NT2/D1 (cell line): ENCODE measurements around the gene CACNA1E.

Source experiments
- SUZ12 ChIP-seq: IDR thresholded peaks from 2 replicates; pipeline ENCODE4 v1.6.1; 2011; ENCODE audit not compliant: insufficient read length, insufficient read depth; ENCODE audit errors: extremely low read depth
- YY1 ChIP-seq: IDR thresholded peaks from 2 replicates; pipeline ENCODE4 v1.6.1; 2011; ENCODE audit not compliant: insufficient read length, insufficient read depth
- ZNF274 ChIP-seq: IDR thresholded peaks from 2 replicates; pipeline ENCODE4 v1.6.1; 2011; ENCODE audit warnings: mild to moderate bottlenecking, low read depth, low read length

DNA sequence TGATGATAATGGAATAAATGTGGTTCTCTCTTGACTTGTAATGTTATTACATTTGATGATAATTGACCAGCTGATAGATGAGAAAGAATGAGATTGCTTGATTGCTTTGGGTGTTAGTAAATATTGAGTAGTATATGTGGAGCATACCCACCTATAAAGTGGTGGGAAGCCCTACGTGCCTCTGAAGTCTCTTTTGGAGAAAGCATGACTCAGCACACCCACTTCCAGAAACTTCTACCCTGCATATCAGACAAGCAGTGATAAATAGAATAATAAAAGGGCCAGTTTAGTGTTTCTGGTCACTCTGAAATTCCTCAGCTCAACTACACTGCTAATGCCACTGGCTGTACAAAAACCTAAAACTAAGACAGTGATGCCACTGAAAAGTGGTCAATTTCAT lies 289.4 kb downstream of the CACNA1E start:
- TF ChIP-seq YY1 = no peak
- no peak for TF ChIP-seq SUZ12
- no peak for TF ChIP-seq ZNF274
